WTC11 (cell line): ENCODE results near the gene MUC4. TPM values are rescaled to one million over a fixed set of nuclear protein-coding genes. Genes with fewer than 3 reads are reported as not detected.

ENCODE experiments used
- ATAC-seq: fragments of 200-7000 bp; cut with Tn5 transposase; 2 replicates; pipeline ENCODE4 v1.10.0; 2021; ENCODE audit warnings: mild to moderate bottlenecking, moderate library complexity
- CTCF ChIA-PET: fragments of 300-600 bp; sonication (Branson Sonifier 250); formaldehyde crosslinking; loops from one replicate; lab custom pipeline; 2021; ENCODE audit warnings: antibody characterized with exemption; lab: Charles Lee
- POLR2A ChIA-PET: fragments of 350-600 bp; sonication (Branson Sonifier 250); formaldehyde crosslinking; loops from one replicate; lab custom pipeline; 2021; ENCODE audit warnings: antibody characterized with exemption; lab: Charles Lee
- DNase-seq: peaks from one replicate; pipeline ENCODE4 v3.0.0; 2021; ENCODE audit warnings: low spot score
- H3K27ac Mint-ChIP-seq: 2 replicates; pipeline ENCODE4 v1.8.0; 2021; ENCODE audit warnings: mixed read lengths
- H3K27me3 Mint-ChIP-seq: 2 replicates; pipeline ENCODE4 v1.8.0; 2021; ENCODE audit warnings: low read depth, mild to moderate bottlenecking, moderate library complexity, mixed read lengths
- H3K36me3 Mint-ChIP-seq: 2 replicates; pipeline ENCODE4 v1.8.0; 2021; ENCODE audit warnings: mixed read lengths
- H3K4me1 Mint-ChIP-seq: 2 replicates; pipeline ENCODE4 v1.8.0; 2022; ENCODE audit warnings: mixed read lengths
- H3K4me3 Mint-ChIP-seq: 2 replicates; pipeline ENCODE4 v1.8.0; 2021; ENCODE audit warnings: mild to moderate bottlenecking, moderate library complexity, mixed read lengths
- H3K9me3 Mint-ChIP-seq: 2 replicates; pipeline ENCODE4 v1.8.0; 2021; ENCODE audit warnings: mixed read lengths
- CREB1 ChIP-seq: sonication (generic); formaldehyde crosslinking; IDR thresholded peaks from 2 replicates; pipeline ENCODE4 v1.8.0; 2023; ENCODE audit warnings: mild to moderate bottlenecking, missing genetic modification reagents
- CREM ChIP-seq: sonication (generic); formaldehyde crosslinking; IDR thresholded peaks from 2 replicates; pipeline ENCODE4 v1.8.1; 2022; ENCODE audit warnings: mild to moderate bottlenecking, missing genetic modification reagents, moderate library complexity
- ETV6 ChIP-seq: sonication (generic); formaldehyde crosslinking; IDR thresholded peaks from 2 replicates; pipeline ENCODE4 v1.8.1; 2022; ENCODE audit warnings: mild to moderate bottlenecking, missing genetic modification reagents
- FOXK1 ChIP-seq: sonication (generic); formaldehyde crosslinking; IDR thresholded peaks from 2 replicates; pipeline ENCODE4 v1.8.0; 2022; ENCODE audit warnings: mild to moderate bottlenecking, moderate library complexity, missing genetic modification reagents
- GABPB1 ChIP-seq: sonication (generic); formaldehyde crosslinking; IDR thresholded peaks from 2 replicates; pipeline ENCODE4 v1.8.1; 2023; ENCODE audit warnings: mild to moderate bottlenecking, missing genetic modification reagents
- MYBL2 ChIP-seq: sonication (generic); formaldehyde crosslinking; IDR thresholded peaks from 2 replicates; pipeline ENCODE4 v1.8.1; 2023; ENCODE audit warnings: mild to moderate bottlenecking, moderate library complexity, missing genetic modification reagents
- NFATC4 ChIP-seq: fragments of 250-450 bp; sonication (Bioruptor Pico); IDR thresholded peaks from 2 replicates; pipeline ENCODE4 v1.9.0; 2021; ENCODE audit warnings: mild to moderate bottlenecking
- SMAD4 ChIP-seq: sonication (generic); formaldehyde crosslinking; IDR thresholded peaks from 2 replicates; pipeline ENCODE4 v1.8.0; 2022; ENCODE audit warnings: mild to moderate bottlenecking, missing genetic modification reagents
- SP1 ChIP-seq: sonication (generic); formaldehyde crosslinking; conservative IDR thresholded peaks from 2 replicates; pipeline ENCODE4 v1.8.1; 2022; ENCODE audit warnings: missing genetic modification reagents
- ZNF232 ChIP-seq: sonication (generic); formaldehyde crosslinking; IDR thresholded peaks from 2 replicates; pipeline ENCODE4 v1.8.0; 2022; ENCODE audit warnings: mild to moderate bottlenecking, missing genetic modification reagents
- ZNF671 ChIP-seq: fragments of 250-450 bp; sonication (Bioruptor Pico); IDR thresholded peaks from 2 replicates; pipeline ENCODE4 v1.8.0; 2021; ENCODE audit warnings: mild to moderate bottlenecking
- total RNA-seq: library from RNA; stranded (reverse); gene quantifications from 3 replicates; pipeline ENCODE4 v1.2.3, GENCODE V29; 2021
- TF ChIP-seq, protein P1 (sequence below): sonication (generic); formaldehyde crosslinking; IDR thresholded peaks from 2 replicates; pipeline ENCODE4 v1.8.1; 2022; ENCODE audit warnings: missing genetic modification reagents, borderline replicate concordance
- TF ChIP-seq, protein P2 (sequence below): sonication (generic); formaldehyde crosslinking; IDR thresholded peaks from 2 replicates; pipeline ENCODE4 v1.8.1; 2022; ENCODE audit warnings: low read depth, mild to moderate bottlenecking, moderate library complexity, missing genetic modification reagents, borderline replicate concordance
- TF ChIP-seq, protein P3 (sequence below): fragments of 250-450 bp; sonication (Bioruptor Pico); IDR thresholded peaks from 2 replicates; pipeline ENCODE4 v1.9.0; 2021; ENCODE audit warnings: moderate library complexity, mild to moderate bottlenecking, inconsistent platforms, borderline replicate concordance
- TF ChIP-seq, protein P4 (sequence below): fragments of 200-600 bp; IDR thresholded peaks from 2 replicates; pipeline ENCODE4 v1.8.0; 2022; ENCODE audit warnings: antibody characterized with exemption
- TF ChIP-seq, protein P5 (sequence below): fragments of 250-450 bp; sonication (Bioruptor Pico); IDR thresholded peaks from 2 replicates; pipeline ENCODE4 v1.9.0; 2021; ENCODE audit warnings: mild to moderate bottlenecking
- TF ChIP-seq, protein P6 (sequence below): sonication (generic); formaldehyde crosslinking; IDR thresholded peaks from 2 replicates; pipeline ENCODE4 v1.8.1; 2023; ENCODE audit warnings: mild to moderate bottlenecking, missing genetic modification reagents
- TF ChIP-seq, protein P7 (sequence below): sonication (generic); formaldehyde crosslinking; IDR thresholded peaks from 2 replicates; pipeline ENCODE4 v1.8.1; 2022; ENCODE audit warnings: mild to moderate bottlenecking, moderate library complexity, missing genetic modification reagents

MUC4 gene
- total RNA-seq, 1 experiment from 2014 or later, result 2.1 TPM

DNA sequence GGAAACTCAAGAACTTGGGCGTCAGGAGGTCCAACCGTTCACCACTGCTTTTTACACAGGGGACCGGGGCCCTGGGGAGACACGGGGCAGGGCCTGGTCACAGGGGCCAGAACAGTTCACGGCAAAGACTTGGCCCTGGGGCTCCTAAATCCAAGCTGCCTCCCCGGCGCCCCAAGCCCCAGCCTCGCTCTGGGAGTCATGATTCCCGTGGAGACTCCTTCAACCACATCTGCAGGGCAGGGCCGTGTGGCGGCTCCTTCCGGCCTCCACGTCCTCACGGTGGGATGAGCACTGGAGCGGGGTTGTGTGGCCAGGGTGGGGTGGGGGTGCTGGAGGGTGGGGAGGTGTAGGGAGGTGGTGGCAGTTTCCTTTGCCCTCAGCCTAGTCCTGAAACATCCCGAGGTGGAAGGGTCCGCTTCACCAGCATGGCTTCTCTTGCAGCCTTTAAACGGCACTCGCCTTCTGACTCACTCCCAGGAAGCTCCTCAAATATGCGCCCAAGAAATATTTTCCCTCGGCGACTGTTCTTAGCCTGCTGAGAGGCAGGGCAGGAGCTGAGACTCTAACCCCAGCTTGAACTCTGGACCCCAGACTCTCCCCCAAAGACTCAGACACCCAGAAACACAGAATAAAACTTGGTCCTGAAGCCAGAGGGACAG, 1.8 kb downstream of the MUC4 start (continued):
- TF ChIP-seq, protein P1, sequence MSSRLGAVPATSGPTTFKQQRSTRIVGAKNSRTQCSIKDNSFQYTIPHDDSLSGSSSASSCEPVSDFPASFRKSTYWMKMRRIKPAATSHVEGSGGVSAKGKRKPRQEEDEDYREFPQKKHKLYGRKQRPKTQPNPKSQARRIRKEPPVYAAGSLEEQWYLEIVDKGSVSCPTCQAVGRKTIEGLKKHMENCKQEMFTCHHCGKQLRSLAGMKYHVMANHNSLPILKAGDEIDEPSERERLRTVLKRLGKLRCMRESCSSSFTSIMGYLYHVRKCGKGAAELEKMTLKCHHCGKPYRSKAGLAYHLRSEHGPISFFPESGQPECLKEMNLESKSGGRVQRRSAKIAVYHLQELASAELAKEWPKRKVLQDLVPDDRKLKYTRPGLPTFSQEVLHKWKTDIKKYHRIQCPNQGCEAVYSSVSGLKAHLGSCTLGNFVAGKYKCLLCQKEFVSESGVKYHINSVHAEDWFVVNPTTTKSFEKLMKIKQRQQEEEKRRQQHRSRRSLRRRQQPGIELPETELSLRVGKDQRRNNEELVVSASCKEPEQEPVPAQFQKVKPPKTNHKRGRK (CRISPR knock-in tag), result no peak
- TF ChIP-seq CREM (CRISPR knock-in tag), result no peak
- TF ChIP-seq, all 79 proteins: peak for 0

DNA sequence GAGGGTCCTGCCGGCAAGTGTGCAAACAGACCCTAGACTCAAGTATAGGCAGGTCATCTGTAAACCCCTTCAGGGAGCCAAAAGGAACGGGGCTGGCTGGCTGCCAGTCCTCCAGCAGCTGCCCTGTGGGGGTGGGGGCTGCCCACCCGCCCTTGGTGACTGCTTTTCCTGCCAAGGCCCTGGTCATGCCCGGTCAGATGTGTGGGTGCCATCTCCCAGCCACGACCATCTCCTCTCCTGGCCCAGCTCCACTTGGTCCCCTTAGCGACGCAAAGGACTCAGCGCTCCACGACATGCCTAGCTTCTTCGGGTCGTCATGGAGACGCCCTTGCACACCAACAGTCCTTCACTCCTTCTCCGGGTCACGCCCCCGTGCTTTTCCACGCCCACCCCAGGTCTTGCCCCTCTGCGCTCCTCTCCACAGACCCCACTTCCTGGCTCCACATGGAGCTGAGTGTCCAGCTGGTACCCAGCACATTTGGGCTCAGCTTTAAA, 2.4 kb downstream of the MUC4 start:
- ChIA-PET POLR2A (interaction anchor here (0.5 kb wide), 1 partner anchor 257 kb away, joined by 3 read pairs; no protein-coding TSS in a partner anchor), CTCF (interaction anchor here (1.1 to 2.0 kb wide), 5 partner anchors 41 to 86 kb away, joined by 3 to 9 read pairs (median 7); no protein-coding TSS in a partner anchor)
- TF ChIP-seq, protein P2, sequence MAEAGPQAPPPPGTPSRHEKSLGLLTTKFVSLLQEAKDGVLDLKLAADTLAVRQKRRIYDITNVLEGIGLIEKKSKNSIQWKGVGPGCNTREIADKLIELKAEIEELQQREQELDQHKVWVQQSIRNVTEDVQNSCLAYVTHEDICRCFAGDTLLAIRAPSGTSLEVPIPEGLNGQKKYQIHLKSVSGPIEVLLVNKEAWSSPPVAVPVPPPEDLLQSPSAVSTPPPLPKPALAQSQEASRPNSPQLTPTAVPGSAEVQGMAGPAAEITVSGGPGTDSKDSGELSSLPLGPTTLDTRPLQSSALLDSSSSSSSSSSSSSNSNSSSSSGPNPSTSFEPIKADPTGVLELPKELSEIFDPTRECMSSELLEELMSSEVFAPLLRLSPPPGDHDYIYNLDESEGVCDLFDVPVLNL (CRISPR knock-in tag), result no peak
- TF ChIP-seq, protein P3, sequence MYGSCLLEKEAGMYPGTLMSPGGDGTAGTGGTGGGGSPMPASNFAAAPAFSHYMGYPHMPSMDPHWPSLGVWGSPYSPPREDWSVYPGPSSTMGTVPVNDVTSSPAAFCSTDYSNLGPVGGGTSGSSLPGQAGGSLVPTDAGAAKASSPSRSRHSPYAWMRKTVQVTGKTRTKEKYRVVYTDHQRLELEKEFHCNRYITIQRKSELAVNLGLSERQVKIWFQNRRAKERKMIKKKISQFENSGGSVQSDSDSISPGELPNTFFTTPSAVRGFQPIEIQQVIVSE (CRISPR knock-in tag), result no peak
- TF ChIP-seq GABPB1 (CRISPR knock-in tag), result no peak
- no peak for TF ChIP-seq FOXK1
- TF ChIP-seq, protein P4, sequence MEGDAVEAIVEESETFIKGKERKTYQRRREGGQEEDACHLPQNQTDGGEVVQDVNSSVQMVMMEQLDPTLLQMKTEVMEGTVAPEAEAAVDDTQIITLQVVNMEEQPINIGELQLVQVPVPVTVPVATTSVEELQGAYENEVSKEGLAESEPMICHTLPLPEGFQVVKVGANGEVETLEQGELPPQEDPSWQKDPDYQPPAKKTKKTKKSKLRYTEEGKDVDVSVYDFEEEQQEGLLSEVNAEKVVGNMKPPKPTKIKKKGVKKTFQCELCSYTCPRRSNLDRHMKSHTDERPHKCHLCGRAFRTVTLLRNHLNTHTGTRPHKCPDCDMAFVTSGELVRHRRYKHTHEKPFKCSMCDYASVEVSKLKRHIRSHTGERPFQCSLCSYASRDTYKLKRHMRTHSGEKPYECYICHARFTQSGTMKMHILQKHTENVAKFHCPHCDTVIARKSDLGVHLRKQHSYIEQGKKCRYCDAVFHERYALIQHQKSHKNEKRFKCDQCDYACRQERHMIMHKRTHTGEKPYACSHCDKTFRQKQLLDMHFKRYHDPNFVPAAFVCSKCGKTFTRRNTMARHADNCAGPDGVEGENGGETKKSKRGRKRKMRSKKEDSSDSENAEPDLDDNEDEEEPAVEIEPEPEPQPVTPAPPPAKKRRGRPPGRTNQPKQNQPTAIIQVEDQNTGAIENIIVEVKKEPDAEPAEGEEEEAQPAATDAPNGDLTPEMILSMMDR, result no peak
- TF ChIP-seq, protein P5, sequence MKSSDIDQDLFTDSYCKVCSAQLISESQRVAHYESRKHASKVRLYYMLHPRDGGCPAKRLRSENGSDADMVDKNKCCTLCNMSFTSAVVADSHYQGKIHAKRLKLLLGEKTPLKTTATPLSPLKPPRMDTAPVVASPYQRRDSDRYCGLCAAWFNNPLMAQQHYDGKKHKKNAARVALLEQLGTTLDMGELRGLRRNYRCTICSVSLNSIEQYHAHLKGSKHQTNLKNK (CRISPR knock-in tag), result no peak
- no peak for TF ChIP-seq MYBL2
- TF ChIP-seq ZNF232 (CRISPR knock-in tag), result no peak
- no peak for TF ChIP-seq ETV6 (CRISPR knock-in tag)
- TF ChIP-seq, protein P6, sequence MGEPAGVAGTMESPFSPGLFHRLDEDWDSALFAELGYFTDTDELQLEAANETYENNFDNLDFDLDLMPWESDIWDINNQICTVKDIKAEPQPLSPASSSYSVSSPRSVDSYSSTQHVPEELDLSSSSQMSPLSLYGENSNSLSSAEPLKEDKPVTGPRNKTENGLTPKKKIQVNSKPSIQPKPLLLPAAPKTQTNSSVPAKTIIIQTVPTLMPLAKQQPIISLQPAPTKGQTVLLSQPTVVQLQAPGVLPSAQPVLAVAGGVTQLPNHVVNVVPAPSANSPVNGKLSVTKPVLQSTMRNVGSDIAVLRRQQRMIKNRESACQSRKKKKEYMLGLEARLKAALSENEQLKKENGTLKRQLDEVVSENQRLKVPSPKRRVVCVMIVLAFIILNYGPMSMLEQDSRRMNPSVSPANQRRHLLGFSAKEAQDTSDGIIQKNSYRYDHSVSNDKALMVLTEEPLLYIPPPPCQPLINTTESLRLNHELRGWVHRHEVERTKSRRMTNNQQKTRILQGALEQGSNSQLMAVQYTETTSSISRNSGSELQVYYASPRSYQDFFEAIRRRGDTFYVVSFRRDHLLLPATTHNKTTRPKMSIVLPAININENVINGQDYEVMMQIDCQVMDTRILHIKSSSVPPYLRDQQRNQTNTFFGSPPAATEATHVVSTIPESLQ (CRISPR knock-in tag), result no peak
- no peak for TF ChIP-seq SP1 (CRISPR knock-in tag)
- TF ChIP-seq SMAD4 (CRISPR knock-in tag), result no peak
- TF ChIP-seq, protein P7, sequence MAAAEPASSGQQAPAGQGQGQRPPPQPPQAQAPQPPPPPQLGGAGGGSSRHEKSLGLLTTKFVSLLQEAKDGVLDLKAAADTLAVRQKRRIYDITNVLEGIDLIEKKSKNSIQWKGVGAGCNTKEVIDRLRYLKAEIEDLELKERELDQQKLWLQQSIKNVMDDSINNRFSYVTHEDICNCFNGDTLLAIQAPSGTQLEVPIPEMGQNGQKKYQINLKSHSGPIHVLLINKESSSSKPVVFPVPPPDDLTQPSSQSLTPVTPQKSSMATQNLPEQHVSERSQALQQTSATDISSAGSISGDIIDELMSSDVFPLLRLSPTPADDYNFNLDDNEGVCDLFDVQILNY (CRISPR knock-in tag), result no peak
- no peak for TF ChIP-seq CREB1 (CRISPR knock-in tag)
- TF ChIP-seq ZNF671 (CRISPR knock-in tag), result no peak
- TF ChIP-seq NFATC4, result no peak
- peaks cover 63% of the 10 kb centered on the region for H3K4me1 Mint-ChIP-seq
- no peak overlapping the region for H3K27ac Mint-ChIP-seq
- peaks cover 4% of the 10 kb centered on the region; the same call in 1 of the 2 replicates for H3K27me3 Mint-ChIP-seq
- H3K9me3 Mint-ChIP-seq, result no peaks in the 10 kb centered on the region
- H3K36me3 Mint-ChIP-seq, result no peaks in the 10 kb centered on the region
- no peak for ATAC-seq
- no peak overlapping the region for H3K4me3 Mint-ChIP-seq
- DNase-seq, result peak; percentile 49
